Stimulated activated CD8-positive, alpha-beta memory T cell treated with anti-CD3 and anti-CD28 coated beads, Interleukin-2, amount 100 ng/mL, for 1 hour (primary cell): ENCODE measurements around the gene PLA2G4B.

Experiments used
- DNase-seq, 2 donors: peaks; one replicate each; pipeline ENCODE4 v3.0.0-alpha.2; 2020; ENCODE audit warnings: low read depth in 2 of 2

PLA2G4B gene

DNA sequence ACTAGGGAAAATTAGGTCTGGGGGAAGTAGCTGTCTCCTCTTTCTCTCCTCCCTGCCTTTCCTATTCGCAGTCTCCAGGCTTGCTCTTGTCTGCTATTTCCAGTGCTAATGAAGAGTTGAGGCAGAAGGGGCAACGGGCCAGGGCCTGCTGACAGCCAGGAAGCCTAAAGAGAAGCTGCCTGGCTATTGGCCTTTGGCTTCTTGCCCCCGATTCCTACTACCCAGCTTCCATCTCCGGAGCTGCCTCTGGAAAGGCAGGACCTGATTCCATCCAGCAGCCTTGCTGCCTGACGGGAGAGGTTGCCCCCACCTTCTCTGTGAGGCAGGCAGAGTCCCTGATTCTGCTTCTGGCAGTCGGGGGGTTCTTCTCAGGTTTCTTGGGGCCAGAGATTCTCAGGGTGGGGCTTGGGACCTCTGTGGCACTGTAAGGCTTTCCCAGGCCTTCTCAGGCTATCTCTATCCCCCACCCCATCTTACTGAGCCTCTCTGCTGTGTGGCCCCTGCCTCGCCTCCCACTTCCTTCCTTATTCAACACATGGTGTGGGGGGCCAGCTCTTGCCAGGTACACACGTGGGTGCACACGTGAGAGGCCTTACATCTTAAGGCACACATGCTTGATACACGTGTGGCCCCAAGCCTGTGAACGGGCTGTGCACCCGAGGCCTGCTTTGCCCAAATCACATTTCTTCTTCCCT is 29.0 kb upstream of the PLA2G4B start:
- DNase-seq = no peak

DNA sequence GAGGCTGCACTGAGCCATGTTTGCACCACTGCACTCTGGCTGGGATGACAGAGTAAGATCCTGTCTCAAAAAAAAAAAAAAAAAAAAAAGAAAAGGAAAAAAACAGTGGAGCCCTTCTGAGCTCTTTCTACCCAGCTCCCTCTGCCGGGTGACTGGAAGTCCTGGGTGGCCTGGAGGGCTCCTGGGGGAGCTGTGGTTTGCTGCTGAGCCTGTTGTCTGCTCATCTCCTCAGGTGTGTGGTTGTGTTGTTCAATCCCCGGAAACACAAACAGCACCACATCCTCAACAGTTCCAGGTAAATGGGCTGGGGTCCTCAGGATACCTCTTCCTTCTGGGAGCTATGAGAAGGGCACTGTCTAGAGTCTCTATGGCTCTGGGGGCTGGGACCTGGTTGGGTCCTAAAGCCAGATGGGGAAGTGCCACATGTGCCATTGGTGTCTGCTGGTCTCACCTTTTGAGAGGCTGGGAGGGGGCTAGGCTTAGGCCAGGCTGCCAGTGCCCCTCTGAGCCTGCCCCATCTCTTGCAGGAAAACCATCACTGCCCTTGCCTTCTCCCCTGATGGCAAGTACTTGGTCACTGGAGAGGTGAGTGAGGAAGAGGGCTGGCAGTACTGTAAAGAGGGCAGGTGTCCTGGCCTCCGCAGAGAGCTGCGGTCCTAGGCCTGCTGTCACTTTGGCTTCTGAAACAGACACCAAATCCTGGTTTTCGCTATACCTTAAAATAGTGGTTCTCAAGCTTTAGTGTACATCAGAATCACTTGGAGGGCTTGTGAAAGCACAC is 27.8 kb upstream of the PLA2G4B start:
- DNase-seq = no peak

DNA sequence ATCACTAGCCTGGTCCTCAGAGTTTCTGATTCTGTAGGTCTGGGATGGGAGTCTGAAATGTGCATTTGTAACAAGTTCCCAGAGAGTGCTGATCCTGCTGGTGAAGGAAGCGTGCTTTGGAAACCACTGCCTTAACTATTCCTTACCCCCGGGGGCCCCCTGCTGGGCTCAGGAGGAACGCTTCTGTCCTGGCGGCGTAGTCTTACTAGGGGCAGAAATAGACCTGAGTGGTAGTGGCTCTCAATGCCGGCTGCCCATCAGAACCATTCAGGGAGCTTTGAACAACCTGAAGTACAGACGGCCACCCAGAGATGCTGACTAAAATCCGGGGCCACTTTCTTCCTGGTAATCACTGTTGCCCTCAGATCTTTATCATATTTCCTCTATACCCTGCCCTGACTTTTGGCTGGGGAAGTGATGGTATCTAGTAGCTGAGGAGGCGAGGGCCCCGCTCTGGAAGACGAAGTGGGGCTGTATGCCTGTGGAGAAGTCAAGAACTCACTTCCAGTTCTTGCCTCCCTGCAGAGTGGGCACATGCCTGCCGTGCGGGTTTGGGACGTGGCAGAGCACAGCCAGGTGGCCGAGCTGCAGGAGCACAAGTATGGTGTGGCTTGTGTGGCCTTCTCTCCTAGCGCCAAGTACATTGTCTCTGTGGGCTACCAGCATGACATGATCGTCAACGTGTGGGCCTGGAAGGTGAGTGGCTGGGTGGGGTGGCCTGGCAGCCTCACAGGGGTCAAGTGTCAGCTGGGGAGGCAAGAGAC is 27.0 kb upstream of the PLA2G4B start:
- DNase-seq = peak; percentile 48 to 57

DNA sequence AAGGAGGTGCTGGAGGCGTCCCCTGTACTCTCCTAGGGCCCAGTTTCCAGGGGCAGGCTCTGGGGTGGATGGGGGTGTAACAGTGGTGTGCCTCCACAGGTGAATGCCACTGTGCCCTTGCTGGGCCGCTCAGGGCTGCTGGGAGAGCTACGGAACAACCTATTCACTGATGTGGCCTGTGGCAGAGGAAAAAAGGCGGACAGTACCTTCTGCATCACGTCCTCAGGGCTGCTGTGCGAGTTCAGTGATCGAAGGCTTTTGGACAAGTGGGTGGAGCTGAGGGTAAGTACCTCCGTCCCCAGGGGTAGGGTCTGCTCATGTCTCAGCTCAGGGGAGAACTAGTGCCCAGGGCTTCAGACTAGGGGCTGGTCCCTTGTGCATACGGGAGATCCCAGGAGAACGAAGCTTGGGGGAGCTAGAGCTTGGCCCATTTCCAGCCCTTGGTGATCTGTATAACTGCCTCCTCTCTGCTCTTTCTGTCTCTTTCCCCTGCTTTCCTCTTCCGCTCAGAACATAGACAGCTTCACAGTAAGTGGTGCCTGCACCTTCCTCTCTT is 25.7 kb upstream of the PLA2G4B start:
- DNase-seq = no peak

DNA sequence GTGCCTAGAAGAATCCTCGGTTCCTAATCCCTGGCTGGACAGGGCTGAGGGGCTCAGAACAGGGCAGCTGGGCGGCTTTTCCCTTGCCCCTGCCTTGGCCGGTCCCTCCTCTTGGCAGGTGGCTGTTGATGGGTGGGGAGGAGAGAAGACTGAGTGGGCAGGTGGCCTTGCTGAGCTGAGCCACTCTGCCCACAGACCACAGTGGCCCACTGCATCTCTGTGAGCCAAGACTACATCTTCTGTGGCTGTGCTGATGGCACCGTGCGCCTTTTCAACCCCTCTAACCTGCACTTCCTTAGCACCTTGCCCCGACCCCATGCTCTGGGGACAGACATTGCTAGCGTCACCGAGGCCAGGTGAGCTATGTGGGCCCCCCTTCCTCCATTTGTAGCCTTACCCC is 25.2 kb upstream of the PLA2G4B start:
- DNase-seq = no peak

DNA sequence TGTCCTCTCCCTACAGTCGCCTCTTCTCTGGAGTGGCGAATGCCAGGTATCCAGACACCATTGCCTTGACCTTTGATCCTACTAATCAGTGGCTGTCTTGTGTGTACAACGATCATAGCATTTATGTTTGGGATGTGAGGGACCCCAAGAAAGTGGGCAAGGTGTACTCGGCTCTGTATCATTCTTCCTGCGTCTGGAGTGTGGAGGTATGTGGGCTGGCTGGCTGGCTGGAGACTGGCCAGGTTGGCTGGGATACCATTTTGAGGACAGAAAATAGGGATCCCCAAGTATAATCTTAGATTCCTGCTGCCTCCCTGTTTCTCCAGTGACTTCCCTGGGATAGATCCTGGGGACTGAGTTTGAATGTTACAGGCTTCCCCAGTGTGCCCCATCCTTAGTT is 24.1 kb upstream of the PLA2G4B start:
- DNase-seq = no peak

DNA sequence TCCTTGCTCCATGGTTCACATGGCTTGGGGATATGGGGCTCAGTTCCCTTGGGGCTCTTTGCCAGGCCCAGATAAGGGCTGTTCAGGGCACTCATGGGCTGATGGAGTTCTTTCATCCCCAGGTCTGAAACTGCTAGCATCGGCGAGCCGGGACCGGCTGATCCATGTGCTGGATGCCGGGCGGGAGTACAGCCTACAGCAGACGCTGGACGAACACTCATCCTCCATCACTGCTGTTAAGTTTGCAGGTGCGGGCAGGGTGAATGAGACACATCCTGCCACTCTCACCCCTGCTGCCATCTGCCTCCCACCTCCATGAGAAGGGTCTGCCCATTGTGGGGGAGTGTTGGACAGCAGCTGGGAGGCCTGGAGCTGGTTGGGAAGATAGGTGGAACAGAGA is 21.9 kb upstream of the PLA2G4B start:
- DNase-seq = no peak

DNA sequence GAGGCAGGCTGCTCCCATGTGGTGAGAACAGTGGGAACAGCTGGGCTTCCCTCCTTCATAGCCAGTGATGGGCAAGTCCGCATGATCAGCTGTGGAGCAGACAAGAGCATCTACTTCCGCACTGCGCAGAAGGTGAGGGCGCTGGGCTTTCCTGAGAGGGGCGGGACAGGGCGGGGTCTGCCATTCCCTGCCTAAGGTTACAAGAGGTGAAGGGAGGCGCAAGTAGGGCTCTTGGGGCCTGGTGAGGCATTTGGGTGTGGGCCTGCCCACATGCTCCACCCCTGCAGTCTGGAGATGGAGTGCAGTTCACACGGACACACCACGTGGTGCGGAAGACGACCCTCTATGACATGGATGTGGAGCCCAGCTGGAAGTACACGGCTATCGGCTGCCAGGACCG is 21.3 kb upstream of the PLA2G4B start:
- no peak for DNase-seq

DNA sequence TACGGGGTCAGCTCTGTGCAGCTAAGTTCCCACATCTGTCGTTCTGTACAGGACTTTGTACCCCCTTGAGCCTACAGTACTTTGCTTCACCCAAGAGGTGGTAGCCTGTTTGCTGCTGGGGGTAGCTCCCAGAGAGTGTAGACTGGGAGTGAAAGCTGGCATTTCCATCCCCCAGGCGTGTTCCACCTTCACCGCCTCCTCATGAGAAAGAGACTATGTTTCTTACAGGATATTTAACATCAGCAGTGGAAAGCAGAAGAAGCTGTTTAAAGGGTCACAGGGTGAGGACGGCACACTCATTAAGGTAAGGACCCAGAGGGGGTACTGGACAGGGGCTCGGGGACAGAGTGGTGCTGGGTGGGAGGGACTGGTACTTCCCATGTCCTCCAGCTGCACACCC is 20.9 kb upstream of the PLA2G4B start:
- no peak for DNase-seq

DNA sequence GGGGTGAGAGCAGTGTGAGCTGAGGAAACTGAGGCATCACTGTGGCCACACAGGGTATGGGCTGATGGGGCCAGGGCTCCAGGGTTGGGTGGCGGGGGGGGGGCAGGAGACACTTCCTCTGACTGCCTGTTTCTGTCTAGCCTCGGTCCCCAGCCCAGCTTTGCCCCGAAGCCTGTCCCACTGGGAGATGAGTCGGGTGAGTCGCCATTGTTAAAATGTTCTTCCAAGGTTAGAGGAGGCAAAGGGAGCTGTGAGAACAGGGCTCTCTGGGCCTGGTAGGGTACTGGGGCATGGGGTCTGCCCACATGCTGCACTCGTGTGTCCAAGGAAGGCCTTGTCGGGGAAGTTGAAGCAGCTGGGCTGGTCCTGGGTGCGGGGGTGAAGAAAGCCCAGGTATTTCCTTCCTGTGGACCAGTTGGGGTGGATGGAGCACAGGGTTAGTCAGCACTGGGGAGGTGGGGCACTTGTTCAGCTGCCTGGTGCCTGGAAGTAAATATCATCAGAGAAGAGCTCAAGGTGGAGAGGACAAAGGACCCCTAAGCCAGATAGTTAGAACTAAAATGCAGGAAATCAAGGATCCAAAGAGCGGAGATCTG is 19.1 kb upstream of the PLA2G4B start:
- no peak for DNase-seq

DNA sequence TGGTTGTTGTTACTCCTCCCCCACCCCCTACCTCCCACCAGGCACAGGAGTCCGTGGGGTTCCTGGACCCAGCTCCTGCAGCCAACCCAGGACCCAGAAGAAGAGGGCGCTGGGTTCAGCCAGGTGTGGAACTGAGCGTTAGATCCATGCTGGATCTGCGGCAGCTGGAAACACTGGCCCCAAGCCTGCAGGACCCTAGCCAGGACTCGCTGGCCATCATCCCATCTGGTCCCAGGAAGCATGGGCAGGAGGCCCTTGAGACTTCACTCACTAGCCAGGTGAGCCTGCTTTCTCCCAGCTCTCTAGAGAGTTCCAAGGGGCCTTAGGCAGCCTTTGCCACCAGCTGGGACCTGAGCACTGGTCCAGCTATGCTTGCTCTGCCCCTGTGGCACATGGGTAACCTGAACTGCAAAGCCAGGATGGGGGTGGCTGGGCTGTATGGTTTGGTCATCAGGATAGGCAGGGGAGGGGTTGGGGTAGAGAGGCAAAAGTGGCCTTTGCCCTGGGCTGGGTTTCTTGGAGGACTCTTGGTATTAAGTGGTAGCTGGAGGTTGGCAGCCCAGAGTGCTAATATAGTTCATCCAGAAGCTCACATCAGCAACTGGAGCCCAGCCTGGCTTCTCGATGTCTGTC is 17.7 kb upstream of the PLA2G4B start:
- no peak for DNase-seq

DNA sequence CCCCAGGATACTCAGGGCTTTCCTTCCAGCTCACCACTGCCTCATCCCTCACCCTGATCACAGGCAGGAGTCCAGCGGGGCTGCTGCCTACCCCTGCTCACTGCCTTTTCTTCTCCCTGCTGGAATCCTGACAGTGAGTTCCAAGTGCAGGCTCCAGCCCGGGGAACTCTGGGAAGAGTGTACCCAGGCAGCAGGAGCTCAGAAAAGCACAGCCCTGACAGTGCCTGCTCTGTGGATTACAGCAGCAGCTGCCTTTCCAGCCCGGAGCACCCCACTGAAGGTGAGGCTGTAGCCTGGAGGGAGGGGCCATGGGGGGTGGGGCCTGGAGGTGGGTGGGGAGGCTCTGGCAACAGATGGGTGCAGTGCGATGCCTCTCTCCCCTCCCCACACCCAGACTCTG is 16.8 kb upstream of the PLA2G4B start:
- DNase-seq = no peak

DNA sequence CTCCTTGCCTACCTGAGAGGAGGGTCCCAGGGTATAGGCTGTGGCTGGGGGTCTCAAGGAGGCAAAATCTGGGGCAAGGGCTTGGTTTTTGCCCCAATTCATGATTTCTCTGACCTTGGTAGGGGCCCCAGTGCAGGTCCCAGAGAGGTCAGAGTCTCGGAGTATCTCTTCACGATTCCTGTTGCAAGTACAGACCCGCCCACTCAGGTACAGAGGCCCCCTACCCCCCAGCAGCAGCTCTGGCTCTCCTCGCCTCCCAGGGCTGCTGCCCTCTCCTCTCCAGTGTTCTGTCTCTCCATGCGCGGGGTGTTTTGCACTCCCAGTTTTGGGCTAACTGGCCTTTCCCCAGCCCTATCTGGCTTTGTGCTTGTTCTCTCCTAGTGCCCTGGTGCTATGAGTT is 16.2 kb upstream of the PLA2G4B start:
- no peak for DNase-seq

DNA sequence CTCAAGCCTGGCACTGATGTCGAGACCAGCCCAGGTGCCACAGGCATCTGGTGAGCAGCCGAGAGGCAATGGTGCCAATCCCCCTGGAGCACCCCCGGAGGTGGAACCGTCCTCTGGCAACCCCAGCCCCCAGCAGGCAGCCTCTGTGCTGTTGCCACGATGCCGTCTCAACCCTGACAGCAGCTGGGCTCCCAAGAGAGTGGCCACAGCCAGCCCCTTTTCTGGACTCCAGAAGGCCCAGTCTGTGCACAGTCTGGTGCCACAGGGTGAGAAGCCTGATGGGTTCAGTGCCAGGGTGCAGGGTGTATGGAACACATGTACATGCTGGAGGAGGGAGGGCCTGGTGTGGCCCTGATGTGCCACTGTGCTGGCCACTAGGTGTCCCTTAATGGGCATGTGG is 15.7 kb upstream of the PLA2G4B start:
- DNase-seq = no peak

DNA sequence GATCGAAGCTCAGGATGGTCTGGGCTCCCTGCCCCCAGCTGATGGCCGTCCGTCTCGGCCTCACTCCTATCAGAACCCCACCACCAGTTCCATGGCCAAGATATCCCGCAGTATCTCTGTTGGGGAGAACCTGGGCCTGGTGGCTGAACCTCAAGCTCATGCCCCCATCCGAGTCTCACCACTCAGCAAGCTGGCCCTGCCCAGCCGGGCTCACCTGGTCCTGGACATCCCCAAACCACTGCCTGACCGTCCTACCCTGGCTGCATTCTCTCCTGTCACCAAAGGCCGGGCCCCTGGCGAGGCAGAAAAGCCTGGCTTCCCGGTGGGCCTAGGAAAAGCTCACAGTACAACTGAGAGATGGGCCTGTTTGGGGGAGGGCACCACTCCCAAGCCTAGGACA is 15.1 kb upstream of the PLA2G4B start:
- DNase-seq = no peak

DNA sequence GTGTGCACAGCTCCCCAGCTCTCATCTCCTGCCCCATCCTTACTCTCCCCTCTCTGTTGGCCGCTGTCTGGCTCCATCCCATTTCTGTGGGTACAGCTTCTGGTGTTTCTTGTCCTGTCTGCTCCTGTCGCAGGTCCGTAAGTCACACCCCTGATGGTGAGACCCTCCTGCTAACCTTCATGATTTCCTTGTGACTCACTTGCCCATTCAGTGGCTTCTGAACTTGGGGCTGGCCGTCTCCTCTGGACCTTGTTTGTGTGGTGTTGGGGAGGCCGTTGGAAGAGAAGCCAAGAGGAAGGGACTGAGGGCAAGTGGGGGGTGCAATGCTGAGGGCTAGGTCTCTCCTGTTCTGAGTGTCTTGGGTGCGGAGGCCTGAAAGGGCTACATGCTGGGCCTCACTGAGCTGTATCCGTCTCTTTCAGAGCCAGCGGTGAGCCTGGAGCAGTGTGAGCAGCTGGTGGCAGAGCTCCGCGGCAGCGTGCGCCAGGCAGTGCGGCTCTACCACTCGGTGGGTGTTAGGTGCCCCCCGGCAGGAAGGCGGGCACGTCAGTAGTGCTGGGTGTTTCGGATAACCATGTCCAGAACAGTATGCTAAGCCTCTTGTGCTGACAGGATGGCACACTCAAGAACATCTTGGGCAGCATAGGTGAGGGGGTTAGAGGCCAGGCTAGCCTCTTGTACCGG is 14.4 kb upstream of the PLA2G4B start:
- no peak for DNase-seq

DNA sequence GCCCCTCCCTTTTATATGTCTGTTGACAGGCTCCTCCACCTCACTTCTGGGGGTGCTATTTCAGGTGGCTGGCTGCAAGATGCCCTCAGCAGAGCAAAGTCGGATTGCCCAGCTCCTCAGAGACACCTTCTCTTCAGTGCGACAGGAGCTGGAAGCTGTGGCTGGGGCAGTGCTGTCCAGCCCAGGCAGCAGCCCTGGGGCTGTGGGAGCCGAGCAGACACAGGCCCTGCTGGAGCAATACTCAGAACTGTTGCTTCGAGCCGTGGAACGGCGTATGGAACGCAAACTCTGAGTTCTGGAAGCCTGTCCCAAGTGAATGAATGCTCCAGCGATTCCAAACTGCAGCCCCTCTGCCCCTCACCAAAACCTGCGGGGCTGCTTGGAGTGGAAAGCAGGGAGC is 13.5 kb upstream of the PLA2G4B start:
- DNase-seq = no peak

DNA sequence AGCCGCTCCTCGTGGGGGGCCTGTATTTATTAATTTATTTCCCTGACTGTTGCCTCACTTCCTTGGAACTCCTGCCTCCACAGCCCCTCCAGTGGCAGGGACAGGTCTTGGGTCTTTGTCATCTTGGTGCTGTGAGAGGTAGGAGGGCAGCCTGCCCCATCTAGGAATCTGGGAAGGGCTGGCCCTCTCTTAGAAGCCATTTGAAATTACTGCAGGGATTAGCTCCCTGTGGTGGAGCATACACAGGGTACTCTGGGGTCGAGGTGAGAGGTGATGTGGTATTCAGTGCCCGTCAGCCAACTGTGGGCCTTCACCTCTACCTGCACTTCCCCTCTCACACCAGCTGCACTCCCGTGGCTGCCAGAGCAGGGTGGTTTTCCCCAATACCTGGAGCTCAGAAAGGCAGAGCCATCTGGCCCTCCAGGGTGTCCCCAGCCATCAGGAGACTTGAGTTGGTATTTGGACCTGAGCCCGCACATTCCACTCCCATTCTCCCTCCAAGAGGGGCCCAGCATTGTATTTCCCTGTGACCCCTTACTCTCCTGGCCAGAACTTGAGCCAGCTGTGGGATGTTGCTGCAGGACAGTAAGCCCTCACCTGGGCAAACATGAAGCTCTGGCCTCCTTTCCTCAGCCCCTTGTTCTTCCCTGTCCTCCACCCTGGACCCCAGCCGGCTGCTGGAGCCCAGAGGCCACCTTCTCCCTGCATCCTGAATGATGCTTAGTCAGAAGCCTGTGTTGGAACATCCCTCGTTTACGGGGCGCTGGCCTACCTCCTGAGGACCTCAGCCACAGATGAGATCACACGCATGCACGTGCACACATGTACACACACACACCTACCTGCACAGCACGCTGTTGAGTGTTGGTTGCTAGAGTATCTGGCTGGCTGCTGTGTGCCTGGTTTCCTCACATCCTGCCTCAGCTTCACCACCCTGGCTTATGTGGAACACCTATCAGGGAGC is 12.8 kb upstream of the PLA2G4B start:
- DNase-seq = no peak

DNA sequence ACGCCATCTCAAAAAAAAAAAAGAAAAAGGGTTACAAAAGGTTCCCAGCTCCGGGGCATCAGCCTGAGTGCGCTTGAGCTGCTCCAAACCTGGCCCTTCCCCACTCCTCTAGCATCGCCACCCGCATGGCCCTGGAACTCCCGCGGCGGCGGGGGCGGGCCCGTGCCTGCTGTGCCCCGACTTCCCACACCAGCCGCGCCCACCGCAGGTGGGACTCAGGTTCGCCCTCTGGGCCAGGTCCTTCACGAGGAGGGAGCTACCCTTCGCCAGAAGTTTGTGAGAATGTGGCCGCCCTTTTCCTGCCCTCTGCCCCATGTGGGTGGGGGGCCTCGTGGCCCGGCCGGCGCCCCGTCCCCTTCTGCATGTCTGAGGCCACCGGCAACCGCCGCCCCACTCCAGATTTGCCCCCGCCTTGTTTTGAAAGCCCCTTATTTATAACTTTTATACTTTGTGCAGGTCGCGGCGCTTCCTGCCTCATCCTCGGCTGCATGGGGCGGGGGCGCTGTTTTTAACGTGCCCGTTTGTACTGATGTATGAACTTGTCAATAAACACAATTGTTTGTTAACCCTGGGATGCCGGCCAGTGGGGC is 11.3 kb upstream of the PLA2G4B start:
- no peak for DNase-seq
